ENCODE measurements around the gene SLC2A8. TPM values are rescaled to one million over a fixed set of nuclear protein-coding genes. Genes with fewer than 3 reads are reported as not detected.

The SLC2A8 gene, protein sequence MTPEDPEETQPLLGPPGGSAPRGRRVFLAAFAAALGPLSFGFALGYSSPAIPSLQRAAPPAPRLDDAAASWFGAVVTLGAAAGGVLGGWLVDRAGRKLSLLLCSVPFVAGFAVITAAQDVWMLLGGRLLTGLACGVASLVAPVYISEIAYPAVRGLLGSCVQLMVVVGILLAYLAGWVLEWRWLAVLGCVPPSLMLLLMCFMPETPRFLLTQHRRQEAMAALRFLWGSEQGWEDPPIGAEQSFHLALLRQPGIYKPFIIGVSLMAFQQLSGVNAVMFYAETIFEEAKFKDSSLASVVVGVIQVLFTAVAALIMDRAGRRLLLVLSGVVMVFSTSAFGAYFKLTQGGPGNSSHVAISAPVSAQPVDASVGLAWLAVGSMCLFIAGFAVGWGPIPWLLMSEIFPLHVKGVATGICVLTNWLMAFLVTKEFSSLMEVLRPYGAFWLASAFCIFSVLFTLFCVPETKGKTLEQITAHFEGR
- 9.0 TPM for total RNA-seq

- peak; percentile 98 for ATAC-seq
These were observed at the start of gene SLC2A8 for GRCh38 chr9:127396808-127397645. Gene SLC2A8 (plus strand): TSS chr9:127397169. CDS start chr9:127397231, 62 bp downstream.

DNA sequence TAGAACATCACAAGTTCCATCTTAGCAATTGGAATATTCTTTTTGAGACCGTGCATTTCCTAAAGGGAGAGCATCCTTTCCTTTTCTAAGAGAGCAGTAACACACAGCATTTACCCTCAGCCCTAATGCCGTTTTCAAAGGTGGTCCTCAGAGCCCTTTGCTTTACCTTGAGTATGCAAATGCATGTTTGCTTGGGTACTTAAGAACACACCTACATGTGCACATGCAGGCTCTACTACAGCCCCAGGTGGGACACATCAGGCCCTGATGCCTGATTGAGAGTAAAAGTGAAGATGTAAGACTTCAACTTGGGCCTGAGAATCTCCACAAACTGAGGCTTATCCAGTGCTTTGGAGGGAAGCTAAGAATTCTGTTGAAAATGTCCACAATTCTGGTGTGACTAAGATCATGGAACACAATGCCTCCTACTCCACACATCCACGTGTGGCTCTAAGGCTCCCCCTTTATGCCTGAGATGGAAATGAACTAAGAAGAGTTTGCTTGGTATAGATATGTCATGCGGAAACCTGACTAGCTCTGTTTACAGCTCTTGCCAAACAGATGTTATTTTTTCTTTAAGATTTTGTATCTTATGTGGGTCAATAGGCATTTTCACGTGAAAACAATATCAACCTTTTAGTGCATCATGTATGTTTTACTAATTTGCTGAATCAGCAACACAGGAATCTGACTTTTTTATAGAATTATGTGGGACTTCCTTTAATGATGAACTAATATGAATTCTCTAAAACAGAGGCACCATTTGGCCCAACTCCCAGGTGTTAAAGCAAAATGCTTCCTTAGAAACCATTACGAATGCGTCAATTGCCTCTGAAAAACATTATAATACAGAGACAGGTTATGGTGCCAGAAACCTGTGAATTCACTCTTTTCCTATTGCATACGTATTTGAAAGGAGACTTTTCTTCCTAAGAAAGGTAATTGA lies 48.9 kb upstream of the SLC2A8 start:
- peak; percentile 39 for ATAC-seq

- no peak for ATAC-seq
These were observed 47.4 kb upstream of the SLC2A8 start for GRCh38 chr9:127349483-127350113.

DNA sequence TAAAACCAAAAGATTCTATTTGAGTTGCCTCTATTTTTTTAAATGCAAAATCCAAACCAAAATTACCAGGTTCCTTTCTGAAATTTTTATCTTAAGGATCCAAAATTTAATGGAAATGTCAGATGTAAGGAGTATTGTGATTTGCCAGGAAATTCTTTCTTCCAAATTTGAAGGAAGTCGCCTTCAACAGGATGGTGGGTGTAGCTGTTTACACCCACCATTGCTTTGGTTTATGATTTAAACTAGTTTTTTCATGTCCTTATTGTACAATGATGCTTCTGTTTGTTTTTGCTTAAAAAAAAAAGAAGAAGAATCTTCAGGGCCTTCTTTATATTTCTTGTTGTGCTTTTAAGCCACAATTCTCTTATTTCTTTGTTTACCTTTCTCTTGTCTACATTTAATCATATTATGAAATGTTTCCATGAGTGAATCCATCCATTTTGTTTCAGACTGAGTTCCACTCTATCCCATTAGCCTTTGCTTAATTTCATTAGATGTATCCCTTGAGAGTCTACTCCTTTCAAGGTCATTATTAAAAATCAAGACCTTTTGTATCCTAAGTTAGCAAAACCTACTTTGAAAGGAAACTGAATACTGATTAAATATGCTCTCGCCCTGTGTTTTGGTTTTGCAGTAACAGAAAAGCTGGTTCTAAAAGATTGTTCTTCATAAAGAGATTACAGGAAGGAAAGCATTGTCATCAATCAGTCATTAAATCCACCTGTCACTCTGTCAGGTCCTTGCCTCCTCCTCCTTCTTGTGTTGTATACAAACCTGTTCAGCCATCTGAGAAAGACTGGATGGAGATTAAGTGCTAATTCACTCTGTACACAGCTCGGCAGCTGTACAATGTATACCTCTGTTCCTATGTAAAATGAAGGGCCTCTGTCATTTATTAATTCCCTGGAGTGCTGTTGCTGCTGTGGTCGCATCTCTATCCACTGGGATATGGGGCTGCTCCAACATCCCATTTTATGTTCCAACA lies 45.5 kb upstream of the SLC2A8 start:
- peak; percentile 90 for ATAC-seq

DNA sequence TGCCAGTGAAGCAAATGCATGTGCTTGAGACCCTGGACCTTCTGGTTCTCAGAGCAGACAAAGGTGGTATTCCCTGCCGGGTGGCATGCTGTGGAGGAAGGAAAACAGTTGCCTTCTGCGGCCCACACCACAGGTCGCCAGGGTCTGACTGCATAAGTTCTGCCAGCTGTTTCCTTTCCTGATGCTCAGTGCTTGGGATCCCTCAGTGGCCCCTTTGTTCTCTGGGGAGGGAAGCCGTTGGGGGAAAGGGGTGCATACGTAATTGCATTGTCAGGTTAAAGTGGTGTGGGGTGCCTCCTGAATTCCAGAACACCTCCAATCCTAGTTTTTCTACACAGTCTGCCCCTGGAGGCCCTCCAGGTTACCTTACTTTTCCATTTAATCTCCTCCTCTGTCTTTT lies 43.1 kb upstream of the SLC2A8 start:
- no peak for ATAC-seq

- no peak for ATAC-seq
These were observed 40.1 kb upstream of the SLC2A8 start for GRCh38 chr9:127356906-127357305.

DNA sequence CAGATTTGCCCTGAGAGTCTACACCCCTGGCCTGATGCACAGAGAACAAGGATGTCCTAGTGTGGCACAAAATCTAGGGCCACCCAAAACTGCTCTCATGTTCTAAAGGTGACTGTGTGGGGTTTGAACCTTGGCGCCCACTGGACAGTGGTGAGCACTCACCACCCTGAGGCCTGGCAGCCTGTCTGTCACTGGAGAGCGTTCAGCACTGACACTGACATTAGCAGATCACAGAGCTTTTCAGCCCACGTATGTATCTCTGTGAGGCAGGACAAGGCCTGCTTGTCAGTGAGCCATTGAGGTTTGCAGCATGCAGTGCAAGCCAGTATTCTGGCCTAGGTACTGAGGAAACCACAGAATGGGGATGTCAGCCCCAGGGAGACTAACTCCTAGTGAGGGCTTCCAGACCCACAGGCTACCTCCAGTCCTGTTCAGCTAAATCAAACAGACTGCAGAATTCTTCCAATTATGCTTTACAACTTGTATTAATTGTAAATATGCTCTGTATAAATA lies 38.9 kb upstream of the SLC2A8 start:
- ATAC-seq: no peak

GRCh38 chr9:127358770-127359169 lies 38.2 kb upstream of the SLC2A8 start:
- no peak for ATAC-seq

DNA sequence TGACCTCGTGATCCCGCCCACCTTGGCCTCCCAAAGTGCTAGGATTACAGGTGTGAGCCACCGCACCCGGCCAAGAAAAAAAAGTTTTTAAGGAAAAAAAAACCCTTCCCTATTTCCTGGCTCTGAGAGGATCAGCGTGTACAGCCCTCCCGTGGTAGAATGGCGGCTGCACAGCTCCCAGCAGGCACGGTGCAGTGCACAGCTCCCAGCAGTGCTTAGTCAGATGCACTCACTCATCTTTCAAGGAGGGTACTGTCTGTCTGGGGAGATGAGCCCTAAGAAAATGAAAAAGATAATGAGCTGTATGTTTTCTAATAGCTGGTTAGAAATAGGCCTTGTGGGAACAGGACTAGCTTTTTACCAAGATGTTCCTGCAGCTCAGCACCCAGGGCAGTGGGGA lies 36.7 kb upstream of the SLC2A8 start:
- no peak for ATAC-seq

GRCh38 chr9:127360829-127361228 lies 36.1 kb upstream of the SLC2A8 start:
- peak; percentile 30 for ATAC-seq

DNA sequence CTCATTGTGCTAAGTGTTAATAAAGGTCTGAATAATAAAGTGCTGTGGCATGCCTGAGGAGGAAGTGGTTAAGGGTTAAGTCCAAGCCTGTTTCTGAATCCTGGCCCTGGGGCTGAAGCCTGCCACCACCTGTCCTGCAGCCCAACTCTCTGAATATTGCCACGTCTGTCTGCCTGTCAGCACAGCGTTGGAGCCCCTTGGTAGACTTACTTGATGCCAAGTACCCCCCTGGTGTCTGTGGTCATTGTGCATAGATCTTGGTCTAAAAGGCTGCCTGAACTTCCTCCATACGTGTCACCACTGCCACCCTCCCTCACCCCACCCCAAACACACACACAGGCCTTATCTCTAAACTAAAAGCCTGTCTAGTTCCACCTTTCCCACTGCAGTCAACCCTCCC lies 35.4 kb upstream of the SLC2A8 start:
- ATAC-seq: peak; percentile 81

GRCh38 chr9:127362829-127363228 lies 34.1 kb upstream of the SLC2A8 start:
- ATAC-seq: no peak

DNA sequence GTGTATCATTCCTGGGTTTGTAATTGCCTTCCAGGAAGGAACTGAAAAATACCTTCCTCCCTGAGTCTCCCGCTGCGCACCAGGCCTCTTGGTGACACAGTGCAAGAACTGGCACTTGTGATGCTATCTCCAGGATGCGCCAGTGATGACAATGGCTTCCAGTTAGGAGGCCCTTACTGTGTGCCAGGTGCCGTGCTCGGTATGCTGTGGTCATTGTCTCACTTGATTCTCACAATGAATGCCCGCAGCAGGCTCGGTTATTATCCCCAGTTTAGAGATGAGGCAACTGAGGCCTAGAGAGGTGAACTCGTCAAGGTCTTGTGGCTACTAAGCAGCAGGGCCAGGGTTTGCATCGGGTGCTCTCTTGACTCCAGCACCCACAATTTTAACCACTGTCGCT lies 31.5 kb upstream of the SLC2A8 start:
- ATAC-seq: no peak

GRCh38 chr9:127366594-127366993 lies 30.4 kb upstream of the SLC2A8 start:
- no peak for ATAC-seq

GRCh38 chr9:127368852-127369402 lies 28.0 kb upstream of the SLC2A8 start:
- no peak for ATAC-seq

DNA sequence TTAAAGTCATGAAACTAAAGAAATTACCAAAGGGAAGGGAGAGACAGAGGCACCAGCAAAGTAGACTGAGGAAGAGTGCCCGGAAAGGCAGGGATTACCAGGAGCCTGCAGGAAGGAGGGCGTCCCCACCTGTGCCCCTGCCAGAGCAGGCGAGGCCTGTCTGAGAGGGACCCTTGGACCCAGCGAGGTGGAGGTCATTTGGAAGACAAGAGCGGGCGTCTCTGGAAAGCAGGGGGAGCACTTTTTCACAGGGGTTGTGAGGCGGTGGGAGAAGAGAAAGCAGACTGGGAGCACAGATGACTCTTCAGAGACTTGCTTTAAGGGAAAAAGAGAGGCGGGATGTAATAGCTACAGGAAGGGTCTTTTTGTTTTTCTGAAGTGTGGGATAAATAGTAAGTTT lies 27.5 kb upstream of the SLC2A8 start:
- no peak for ATAC-seq

DNA sequence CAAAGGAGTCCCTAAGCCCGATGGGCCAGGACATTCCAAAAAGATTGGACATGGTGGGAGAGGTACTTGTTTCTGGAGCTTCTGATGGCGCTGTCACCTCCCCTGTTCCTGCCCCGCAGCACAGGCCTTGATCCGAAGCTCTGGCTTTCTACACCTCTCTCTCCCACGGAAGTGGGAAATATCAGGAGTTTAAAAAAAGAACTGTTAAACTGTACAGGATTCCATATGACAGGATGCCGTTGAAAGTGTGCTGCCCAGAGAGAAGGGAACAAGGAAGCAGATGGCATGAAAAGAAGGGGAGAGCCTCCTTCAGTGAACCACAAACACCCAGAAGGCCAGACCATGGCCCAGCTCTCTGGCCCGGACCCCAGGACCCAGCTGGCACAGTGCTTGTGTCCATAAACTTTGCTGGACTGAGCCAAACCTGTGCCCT lies 26.8 kb upstream of the SLC2A8 start:
- ATAC-seq: no peak

DNA sequence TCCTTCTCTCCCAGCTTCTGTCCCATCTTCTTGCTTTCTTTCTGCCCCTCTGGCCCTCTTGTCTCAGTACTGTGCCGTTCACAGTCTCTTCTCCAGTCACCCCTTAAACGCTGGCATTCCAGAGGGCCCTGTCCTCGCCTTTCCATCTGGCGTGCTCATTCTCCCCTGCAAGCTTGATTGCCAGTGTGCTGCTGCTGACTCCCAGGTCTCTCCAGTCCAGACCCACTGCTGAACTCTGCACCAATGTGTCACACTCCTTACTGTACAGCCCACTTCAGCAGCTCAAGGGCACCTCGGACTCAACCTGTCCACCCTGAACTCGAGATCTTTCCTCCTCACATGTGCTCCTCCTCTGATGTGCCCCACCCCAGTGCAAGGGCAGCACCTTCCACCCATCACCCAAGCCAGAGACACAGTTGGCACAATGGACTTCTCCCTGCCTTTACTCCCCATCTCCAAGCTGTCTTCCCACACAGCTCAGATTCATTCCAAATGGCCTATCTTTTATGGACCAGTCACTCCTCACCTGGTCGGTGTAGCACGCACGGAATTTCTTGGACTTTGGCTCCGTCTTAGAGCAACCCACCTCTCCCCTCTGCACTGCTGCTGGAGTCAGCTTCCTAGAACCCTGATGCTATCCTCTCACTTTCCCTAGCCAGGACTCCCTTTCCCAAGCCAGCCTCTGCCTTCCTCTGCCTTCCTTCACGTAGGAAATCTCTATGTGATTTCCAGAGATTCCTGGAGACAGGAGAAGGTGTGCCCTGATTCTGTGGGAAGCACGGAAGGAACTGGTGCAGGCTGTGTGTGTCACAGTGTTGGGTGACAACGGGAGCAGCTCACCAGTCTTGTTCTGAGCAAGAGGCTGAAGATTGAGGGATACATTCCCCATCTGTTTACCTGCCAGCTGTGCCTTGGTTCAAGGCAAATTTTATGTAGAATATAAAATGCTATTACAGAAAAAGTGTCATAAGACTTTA lies 26.0 kb upstream of the SLC2A8 start:
- ATAC-seq: no peak

GRCh38 chr9:127380479-127380878 lies 16.5 kb upstream of the SLC2A8 start:
- ATAC-seq: no peak
